Testis (tissue), 2 donors: ENCODE measurements around the gene GPR15LG.

Source experiments
- POLR2A ChIP-seq: fragments of 450-650 bp; IDR thresholded peaks from one replicate; pipeline ENCODE4 v1.6.1; 2017; ENCODE audit warnings: antibody characterized with exemption, mild to moderate bottlenecking, moderate library complexity
- TF ChIP-seq, protein P1 (sequence below), 3 experiments: fragments of 450-650 bp in 2 of 3; fragments of 200-600 bp in 1 of 3; sonication (generic) in 1 of 3; IDR thresholded peaks; one replicate each; pipeline ENCODE4 v1.5.1; 2016 to 2019; ENCODE audit warnings: antibody characterized with exemption in 3 of 3, mild to moderate bottlenecking in 2 of 3, moderate library complexity in 1 of 3

GRCh38 chr10:84181631-84182030 is 8.0 kb downstream of the GPR15LG start:
- no peak for TF ChIP-seq POLR2A
- TF ChIP-seq, protein P1, sequence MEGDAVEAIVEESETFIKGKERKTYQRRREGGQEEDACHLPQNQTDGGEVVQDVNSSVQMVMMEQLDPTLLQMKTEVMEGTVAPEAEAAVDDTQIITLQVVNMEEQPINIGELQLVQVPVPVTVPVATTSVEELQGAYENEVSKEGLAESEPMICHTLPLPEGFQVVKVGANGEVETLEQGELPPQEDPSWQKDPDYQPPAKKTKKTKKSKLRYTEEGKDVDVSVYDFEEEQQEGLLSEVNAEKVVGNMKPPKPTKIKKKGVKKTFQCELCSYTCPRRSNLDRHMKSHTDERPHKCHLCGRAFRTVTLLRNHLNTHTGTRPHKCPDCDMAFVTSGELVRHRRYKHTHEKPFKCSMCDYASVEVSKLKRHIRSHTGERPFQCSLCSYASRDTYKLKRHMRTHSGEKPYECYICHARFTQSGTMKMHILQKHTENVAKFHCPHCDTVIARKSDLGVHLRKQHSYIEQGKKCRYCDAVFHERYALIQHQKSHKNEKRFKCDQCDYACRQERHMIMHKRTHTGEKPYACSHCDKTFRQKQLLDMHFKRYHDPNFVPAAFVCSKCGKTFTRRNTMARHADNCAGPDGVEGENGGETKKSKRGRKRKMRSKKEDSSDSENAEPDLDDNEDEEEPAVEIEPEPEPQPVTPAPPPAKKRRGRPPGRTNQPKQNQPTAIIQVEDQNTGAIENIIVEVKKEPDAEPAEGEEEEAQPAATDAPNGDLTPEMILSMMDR (IDR thresholded peaks at IDR 0.05), result no peak
